GM13977 (cell line): ENCODE data around the gene BBS5.

Experiments used
- DNase-seq: peaks from one replicate; pipeline ENCODE4 v3.0.0; 2012; ENCODE audit warnings: low spot score
- CTCF ChIP-seq: IDR thresholded peaks from 2 replicates; pipeline ENCODE4 v1.5.1; 2012; ENCODE audit warnings: mild to moderate bottlenecking, control low read depth; ENCODE audit not compliant: insufficient read depth; ENCODE audit errors: extremely low read depth, missing control alignments
- in situ Hi-C: fragments of 300-500 bp; cut with MboI; formaldehyde crosslinking; loops from one replicate; pipeline ENCODE4 v1.12.0; 2022; ENCODE audit warnings: low sequenced_read_pairs, low pct_unique_long_range_greater_than_20kb, mixed read lengths, inconsistent platforms; ENCODE audit not compliant: unreplicated experiment

The BBS5 gene

DNA sequence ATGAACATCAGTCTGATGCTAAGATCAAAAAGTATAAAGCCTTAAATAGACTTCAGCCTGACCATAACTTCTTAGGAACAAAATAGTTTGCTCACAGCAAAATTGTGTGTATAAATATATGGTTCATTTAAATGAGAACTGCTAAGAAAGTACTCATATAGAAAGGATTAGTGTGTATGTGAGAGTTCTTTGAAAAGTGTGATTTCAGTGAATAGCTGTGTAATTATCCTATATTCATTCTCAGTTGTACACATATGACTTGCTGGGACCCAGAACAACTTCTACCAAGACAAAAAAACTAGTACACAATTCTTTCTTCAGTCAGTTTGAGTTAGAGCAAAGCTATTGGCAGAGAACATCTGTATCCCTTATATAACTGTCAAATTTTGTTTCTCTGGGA is 7.2 kb downstream of the BBS5 start:
- no peak for DNase-seq
- in situ Hi-C loops: no loop called here
- TF ChIP-seq CTCF: no peak

- TF ChIP-seq CTCF: no peak
- in situ Hi-C loops: no loop called here
- DNase-seq: no peak
Observed at GRCh38 chr2:169490834-169491233, 11.5 kb downstream of the BBS5 start.

DNA sequence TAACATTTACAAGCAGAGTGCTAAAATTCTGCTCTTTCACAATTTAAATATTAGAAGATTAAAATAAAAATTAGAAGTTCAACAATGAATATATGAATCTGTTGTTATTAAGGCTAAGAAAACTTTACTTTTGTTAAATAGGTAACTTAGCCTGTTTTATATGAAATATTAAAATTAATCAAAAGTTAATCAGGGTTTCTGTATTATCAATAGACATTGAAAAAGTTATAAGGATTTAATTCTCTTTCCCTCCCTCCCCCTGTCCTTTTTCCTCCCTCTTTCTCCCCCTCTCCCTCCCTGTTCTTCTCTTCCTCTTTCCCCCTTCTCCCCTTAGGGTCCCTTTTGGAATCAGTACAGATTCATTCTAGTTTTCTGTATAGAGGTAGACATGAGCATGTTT is 12.1 kb downstream of the BBS5 start:
- in situ Hi-C loops: no loop called here
- DNase-seq: no peak
- TF ChIP-seq CTCF: no peak

DNA sequence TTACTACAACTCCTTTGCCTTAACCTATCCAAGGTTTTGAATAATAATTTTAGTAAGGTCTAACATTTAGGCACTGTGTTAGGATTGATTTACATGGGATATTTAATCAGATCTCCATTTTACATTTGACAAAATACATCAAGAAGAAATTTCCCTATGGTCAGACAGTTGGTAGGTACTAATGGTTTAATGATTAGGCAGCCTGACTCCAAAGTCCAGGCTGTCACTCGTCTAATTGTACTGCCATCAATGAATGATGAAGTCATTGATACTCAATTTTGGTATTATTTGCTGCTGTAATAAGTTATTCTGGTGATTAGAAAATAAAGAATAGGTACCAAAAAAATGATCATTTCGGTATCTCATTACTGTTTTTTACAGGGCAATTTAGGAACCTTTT is 14.1 kb downstream of the BBS5 start:
- TF ChIP-seq CTCF: no peak
- no peak for DNase-seq
- in situ Hi-C loops: no loop called here

DNA sequence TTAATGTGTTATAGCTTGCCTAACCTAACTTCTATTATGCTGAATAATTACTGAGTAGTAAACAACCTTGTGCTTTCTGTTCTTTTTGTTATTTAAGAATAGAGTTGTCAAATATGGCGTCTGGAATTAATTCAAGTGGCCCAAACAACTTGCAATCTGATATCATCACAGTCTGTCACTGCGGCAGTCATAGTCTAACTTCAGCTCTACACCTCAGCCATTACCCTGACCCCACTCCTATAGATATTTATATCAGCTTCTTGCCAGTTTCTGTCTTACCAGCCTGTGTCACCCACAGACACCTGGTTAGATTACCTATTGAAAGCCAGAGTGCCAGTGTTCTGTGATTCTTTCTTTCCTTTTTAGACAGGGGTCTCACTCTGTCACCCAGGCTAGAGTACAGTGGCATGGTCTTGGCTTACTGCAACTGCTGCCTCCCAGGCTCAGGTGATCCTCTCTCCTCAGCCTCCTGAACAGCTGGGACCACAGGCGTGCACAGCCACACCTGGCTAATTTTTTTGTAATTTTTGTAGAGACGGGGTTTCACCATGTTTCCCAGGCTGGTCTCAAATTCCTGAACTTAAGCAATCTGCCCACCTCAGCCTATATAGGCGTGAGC is 16.1 kb downstream of the BBS5 start:
- DNase-seq: no peak
- no peak for TF ChIP-seq CTCF
- in situ Hi-C loops: no loop called here

DNA sequence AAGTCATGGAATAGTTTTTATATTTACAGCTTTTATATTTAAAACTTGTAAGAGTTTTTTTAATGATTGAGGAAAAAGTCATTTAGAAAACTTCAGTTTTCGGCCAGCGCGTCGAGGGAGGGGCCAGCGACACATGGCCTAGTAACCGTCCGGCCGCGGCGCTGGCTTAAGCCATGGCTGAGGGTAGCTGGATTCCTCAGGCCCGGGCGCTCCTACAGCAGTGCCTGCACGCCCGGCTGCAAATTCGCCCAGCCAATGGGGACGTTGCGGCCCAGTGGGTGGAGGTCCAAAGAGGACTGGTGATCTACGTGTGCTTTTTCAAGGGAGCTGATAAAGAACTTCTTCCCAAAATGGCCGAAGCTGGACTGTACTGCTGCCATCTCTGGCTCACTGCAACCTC is 25.4 kb downstream of the BBS5 start:
- TF ChIP-seq CTCF: no peak
- in situ Hi-C loops: no loop called here
- no peak for DNase-seq

GRCh38 chr2:169507698-169508097 is 28.4 kb downstream of the BBS5 start:
- TF ChIP-seq CTCF: no peak
- in situ Hi-C loops: no loop called here
- peak; percentile 34 for DNase-seq
